B cell (primary cell): ENCODE measurements around the gene ZNF771. TPM values are rescaled to one million over a fixed set of nuclear protein-coding genes. Genes with fewer than 3 reads are reported as not detected.

ENCODE experiments used
- ATAC-seq: fragments of 200-7000 bp; cut with Tn5 transposase; one replicate; pipeline ENCODE4 v1.10.0; 2021; ENCODE audit warnings: low read depth, mild to moderate bottlenecking, moderate number of reproducible peaks, moderate library complexity
- CTCF ChIA-PET: fragments of 350-600 bp; sonication (Branson Sonifier 250); formaldehyde crosslinking; loops from one replicate; lab custom pipeline; 2021; ENCODE audit warnings: antibody characterized with exemption, inconsistent platforms; lab: Charles Lee
- POLR2A ChIA-PET: fragments of 350-600 bp; sonication (Branson Sonifier 250); formaldehyde crosslinking; loops from one replicate; lab custom pipeline; 2021; ENCODE audit warnings: antibody characterized with exemption; lab: Charles Lee
- DNase-seq: peaks from one replicate; pipeline ENCODE4 v3.0.0; 2013
- H2AFZ ChIP-seq: 2 replicates; pipeline ENCODE4 v1.6.1; 2012; ENCODE audit warnings: mild to moderate bottlenecking, low read depth, low read length; ENCODE audit not compliant: insufficient read depth, poor library complexity, severe bottlenecking
- H3K27ac ChIP-seq, 2 donors: 1 replicate in 1 of 2; 2 replicates in 1 of 2; pipeline ENCODE4 v1.5.1; 2012 to 2013; ENCODE audit warnings: low read length in 2 of 2, mild to moderate bottlenecking in 2 of 2, moderate library complexity in 1 of 2
- H3K27me3 ChIP-seq, 4 experiments: fragments of 200-600 bp in 1 of 4; sonication (generic) in 1 of 4; replicated peaks in 1 of 4; 1 replicate in 2 of 4; 2 replicates in 2 of 4; pipeline versions ENCODE4 v1.6.1 to v1.7.0; 2013 to 2016; ENCODE audit warnings: low read length in 3 of 4, mild to moderate bottlenecking in 2 of 4, mixed read lengths in 1 of 4, moderate library complexity in 1 of 4; ENCODE audit not compliant: insufficient read depth in 4 of 4, control insufficient read depth in 3 of 4; ENCODE audit errors: control extremely low read depth in 1 of 4
- H3K36me3 ChIP-seq, 2 experiments: replicated peaks in 1 of 2; 1 replicate in 1 of 2; 2 replicates in 1 of 2; pipeline versions ENCODE4 v1.6.1 to v1.7.1; 2013; ENCODE audit warnings: low read length in 1 of 2; ENCODE audit not compliant: insufficient read depth in 2 of 2, control insufficient read depth in 1 of 2; ENCODE audit errors: control extremely low read depth in 1 of 2, extremely low read depth in 1 of 2
- H3K4me1 ChIP-seq, 2 donors: fragments of 200-600 bp in 1 of 2; sonication (generic) in 1 of 2; 1 replicate in 1 of 2; 2 replicates in 1 of 2; pipeline versions ENCODE4 v1.5.1 to v1.6.1; 2013 to 2017; ENCODE audit warnings: low read length in 2 of 2; ENCODE audit not compliant: control insufficient read depth in 2 of 2, insufficient read depth in 2 of 2
- H3K4me2 ChIP-seq: replicated peaks from 2 replicates; pipeline ENCODE3; 2012; ENCODE audit warnings: mild to moderate bottlenecking, low read depth, low read length; ENCODE audit not compliant: poor library complexity, severe bottlenecking
- H3K4me3 ChIP-seq, 5 experiments: fragments of 200-600 bp in 1 of 5; sonication (generic) in 1 of 5; 1 replicate in 3 of 5; 2 replicates in 2 of 5; pipeline versions ENCODE4 v1.5.1 to v1.7.0; 2011 to 2016; ENCODE audit warnings: low read length in 4 of 5, mild to moderate bottlenecking in 4 of 5, low read depth in 2 of 5, control low read depth in 1 of 5, moderate library complexity in 1 of 5; ENCODE audit not compliant: insufficient read depth in 1 of 5; ENCODE audit errors: control extremely low read depth in 1 of 5, extremely low read depth in 1 of 5
- H3K79me2 ChIP-seq: fragments of 200-600 bp; sonication (generic); one replicate; pipeline ENCODE4 v1.6.0; 2016; ENCODE audit warnings: low read length; ENCODE audit not compliant: control insufficient read depth, insufficient read depth
- H3K9ac ChIP-seq: fragments of 200-600 bp; sonication (generic); 2 replicates; pipeline ENCODE4 v1.6.1; 2017; ENCODE audit warnings: mild to moderate bottlenecking, low read length, moderate library complexity
- H3K9me3 ChIP-seq, 3 donors: one replicate each; pipeline versions ENCODE4 v1.6.1 to v1.7.1; 2013; ENCODE audit warnings: low read length in 2 of 3; ENCODE audit not compliant: control insufficient read depth in 2 of 3, insufficient read depth in 1 of 3; ENCODE audit errors: control extremely low read depth in 1 of 3
- H4K20me1 ChIP-seq: 2 replicates; pipeline ENCODE4 v1.6.0; 2012; ENCODE audit warnings: mild to moderate bottlenecking, low read length; ENCODE audit not compliant: insufficient read depth, control insufficient read depth, poor library complexity, severe bottlenecking
- H3K27ac Mint-ChIP-seq: one replicate; pipeline ENCODE4 v1.8.0; 2021; ENCODE audit warnings: mixed read lengths
- H3K27me3 Mint-ChIP-seq: one replicate; pipeline ENCODE4 v1.8.0; 2021; ENCODE audit warnings: mixed read lengths
- H3K4me1 Mint-ChIP-seq: one replicate; pipeline ENCODE4 v1.8.0; 2021; ENCODE audit warnings: mixed read lengths
- H3K4me3 Mint-ChIP-seq: one replicate; pipeline ENCODE4 v1.8.0; 2021; ENCODE audit warnings: mixed read lengths
- H3K9me3 Mint-ChIP-seq: one replicate; pipeline ENCODE4 v1.8.0; 2022; ENCODE audit warnings: mixed read lengths; ENCODE audit not compliant: insufficient read depth
- CTCF ChIP-seq: fragments of 200-600 bp; IDR thresholded peaks from one replicate; pipeline ENCODE4 v1.8.0; 2022; ENCODE audit warnings: antibody characterized with exemption, mild to moderate bottlenecking
- EZH2 ChIP-seq: IDR thresholded peaks from 2 replicates; pipeline ENCODE4 v1.6.1; 2012; ENCODE audit warnings: borderline replicate concordance, low read depth, mild to moderate bottlenecking, moderate library complexity, low read length; ENCODE audit not compliant: insufficient read depth, poor library complexity, severe bottlenecking
- WGBS: methylation state at CpG from one replicate; pipeline ENCODE4 v1.1.5; 2013; ENCODE audit warnings: missing lambda C conversion rate; ENCODE audit not compliant: insufficient coverage; 5-methylcytosine and 5-hydroxymethylcytosine counted together
- intact Hi-C: fragments of 100-400 bp; cut with micrococcal nuclease; formaldehyde crosslinking; loops from one replicate; pipeline ENCODE4 v1.10.0; 2022
- polyA plus RNA-seq: library from polyadenylated mRNA; depleted of rRNA; stranded (reverse); fragments of >200 nt; gene quantifications from 2 replicates; pipeline ENCODE4 v1.2.3, GENCODE V29; 2012
- total RNA-seq, 2 donors: library from RNA; stranded (reverse); fragments of 120-200 nt in 1 of 2; gene quantifications; 1 replicate in 1 of 2; 2 replicates in 1 of 2; pipeline versions ENCODE4 v1.2.3 to v1.2.4, GENCODE V29; 2013 to 2022

The ZNF771 gene
- total and polyA plus RNA-seq, 2 donors (not counting 1 experiment from before 2014, with no cell fraction given), result 4.1 to 6.6 TPM

GRCh38 chr16:30369091-30369937, 38.1 kb upstream of the ZNF771 start:
- Mint-ChIP-seq H3K4me3 (peak overlapping the region; percentile 83), H3K9me3 (no peaks in the 10 kb centered on the region), H3K27ac (peak overlapping the region; percentile 67), H3K27me3 (no peaks in the 10 kb centered on the region), H3K4me1 (peaks cover 48% of the 10 kb centered on the region)
- Histone ChIP-seq H3K27me3 (no peaks in the 10 kb centered on the region), H3K4me2 (peak overlapping the region; percentile 93), H3K79me2 (peaks cover 52% of the 10 kb centered on the region), H4K20me1 (peaks cover 50% of the 10 kb centered on the region), H3K27ac (peak overlapping the region; percentile 15 to 65), H3K36me3 (peaks cover 0 to 16% of the 10 kb centered on the region in 2 experiments), H3K9me3 (no peaks in the 10 kb centered on the region), H2AFZ (peak overlapping the region; percentile 55), H3K9ac (peak overlapping the region; percentile 74), H3K4me1 (peaks cover 25 to 35% of the 10 kb centered on the region in 2 donors), H3K4me3 (peak overlapping the region; percentile 46 to 77 (median 70))
- ATAC-seq, result no peak
- no peak for TF ChIP-seq EZH2
- TF ChIP-seq CTCF, result no peak
- DNase-seq, result peak; percentile 46
- CTCF ChIA-PET, result interaction anchor here (0.5 to 4.0 kb wide), 6 partner anchors 13 to 50 kb away, joined by 3 to 37 read pairs (median 4); partner anchors contain the start of genes ZNF48 and ZNF771
- intact Hi-C loops, result no loop called here
- POLR2A ChIA-PET, result interaction anchor here (0.6 to 1.3 kb wide), 3 partner anchors 13 to 47 kb away, joined by 3 to 9 read pairs (median 4); partner anchors contain the start of gene ZNF48
- 2% methylated on average over 45 of the region's 45 CpGs for WGBS
